SHP77 treated with DMSO at 0.1 percent for 48 hours (cell line): ENCODE data around the gene FBRS.
"Not testable (repeated sequence)": the region's sequence is repeated elsewhere in the genome, so short reads cannot be mapped to it uniquely, and the experiment has no call there.

Experiments used
- DNase-seq: peaks from one replicate; lab custom pipeline; 2025; lab: John Stamatoyannopoulos, UW

FBRS gene

DNA sequence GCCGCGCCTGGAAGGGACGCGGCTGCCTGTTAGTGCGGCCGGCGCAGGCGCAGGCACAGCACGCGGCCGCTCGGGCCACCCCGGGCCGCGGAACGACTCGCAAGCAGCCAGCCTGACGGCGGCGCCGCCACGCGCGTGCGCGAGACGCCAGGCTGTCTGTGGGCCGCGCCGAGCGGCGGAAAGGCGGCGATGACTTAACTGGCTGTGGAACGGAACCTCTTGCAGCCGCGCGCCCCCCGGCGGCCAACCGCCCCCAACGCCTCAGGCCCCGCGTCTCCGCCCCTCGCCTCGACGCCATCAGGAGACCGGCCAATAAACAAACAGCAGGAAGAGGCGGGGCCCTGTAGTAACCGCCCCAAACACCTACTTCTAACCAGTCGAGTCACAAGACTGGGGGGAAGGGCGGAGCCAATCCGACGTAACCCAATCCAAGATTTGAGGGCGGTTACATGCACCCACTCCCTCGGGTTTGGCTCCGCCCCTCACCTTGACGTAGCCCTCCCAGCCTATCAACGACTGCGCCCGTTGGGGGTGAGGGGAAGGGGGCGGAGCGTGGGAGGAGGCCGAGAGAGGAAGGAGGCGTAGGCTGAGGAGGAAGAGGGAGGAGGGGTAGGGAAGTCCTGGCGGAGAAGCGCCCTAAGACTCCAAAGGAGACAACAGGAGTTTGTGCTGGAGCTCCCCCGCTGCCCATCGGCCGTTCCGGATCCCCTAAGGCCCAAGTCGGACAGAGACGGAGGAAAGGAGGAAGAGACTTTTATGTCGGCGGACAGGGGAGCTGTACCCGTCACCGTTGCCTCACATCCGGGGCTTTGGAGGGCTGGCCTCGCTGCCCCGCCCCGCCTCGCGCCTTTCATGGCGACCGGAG is at the start of gene FBRS:
FBRS (plus strand) TSS at position 566 of the 865 bp plus-strand sequence. CDS start 1,088 bp downstream, outside the sequence.
- DNase-seq, result peak; percentile 100

DNA sequence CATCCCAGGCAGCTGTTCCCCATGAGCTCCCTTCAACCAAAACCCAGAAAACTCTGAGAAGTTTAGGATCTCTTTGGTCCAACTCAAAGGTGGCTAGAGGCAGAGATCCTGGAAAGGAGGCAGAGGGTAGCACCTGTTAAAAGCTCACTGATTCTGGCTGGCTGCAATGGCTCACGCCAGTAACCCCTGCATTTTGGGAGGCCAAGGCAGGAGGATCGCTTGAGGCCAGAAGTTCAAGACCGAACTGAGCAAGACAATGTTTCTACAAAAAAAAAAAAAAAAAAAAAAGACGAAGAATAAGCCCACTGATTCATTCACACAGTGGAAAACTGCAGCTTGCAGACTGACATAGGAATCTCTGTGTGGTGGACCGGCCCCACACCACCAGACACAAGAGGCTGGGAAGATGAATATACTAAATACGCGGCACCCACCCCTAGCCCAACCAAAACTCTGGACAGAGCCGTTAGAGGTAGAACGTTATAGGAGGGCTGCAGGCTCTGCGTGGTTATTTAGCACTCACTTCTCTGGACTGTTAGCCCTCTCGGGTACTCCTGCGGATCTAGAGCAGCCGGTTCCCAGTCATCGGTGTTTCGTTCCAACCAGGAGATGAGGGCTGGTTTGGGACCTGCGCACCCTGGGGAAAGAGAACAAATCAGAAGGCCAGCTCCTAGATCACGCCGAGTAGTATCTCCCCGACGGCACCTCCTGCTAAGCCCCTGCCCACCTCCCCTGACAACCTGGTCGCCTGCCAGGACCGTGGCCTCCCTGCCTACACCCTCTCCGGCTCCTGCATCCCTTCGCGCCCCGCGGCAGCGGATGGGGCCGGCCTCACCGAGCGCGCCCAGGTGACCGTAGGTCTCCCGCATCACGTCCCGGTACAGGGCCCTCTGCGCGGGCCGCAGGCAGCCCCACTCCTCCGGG is 49.0 kb upstream of the FBRS start:
- DNase-seq, result peak; percentile 17

DNA sequence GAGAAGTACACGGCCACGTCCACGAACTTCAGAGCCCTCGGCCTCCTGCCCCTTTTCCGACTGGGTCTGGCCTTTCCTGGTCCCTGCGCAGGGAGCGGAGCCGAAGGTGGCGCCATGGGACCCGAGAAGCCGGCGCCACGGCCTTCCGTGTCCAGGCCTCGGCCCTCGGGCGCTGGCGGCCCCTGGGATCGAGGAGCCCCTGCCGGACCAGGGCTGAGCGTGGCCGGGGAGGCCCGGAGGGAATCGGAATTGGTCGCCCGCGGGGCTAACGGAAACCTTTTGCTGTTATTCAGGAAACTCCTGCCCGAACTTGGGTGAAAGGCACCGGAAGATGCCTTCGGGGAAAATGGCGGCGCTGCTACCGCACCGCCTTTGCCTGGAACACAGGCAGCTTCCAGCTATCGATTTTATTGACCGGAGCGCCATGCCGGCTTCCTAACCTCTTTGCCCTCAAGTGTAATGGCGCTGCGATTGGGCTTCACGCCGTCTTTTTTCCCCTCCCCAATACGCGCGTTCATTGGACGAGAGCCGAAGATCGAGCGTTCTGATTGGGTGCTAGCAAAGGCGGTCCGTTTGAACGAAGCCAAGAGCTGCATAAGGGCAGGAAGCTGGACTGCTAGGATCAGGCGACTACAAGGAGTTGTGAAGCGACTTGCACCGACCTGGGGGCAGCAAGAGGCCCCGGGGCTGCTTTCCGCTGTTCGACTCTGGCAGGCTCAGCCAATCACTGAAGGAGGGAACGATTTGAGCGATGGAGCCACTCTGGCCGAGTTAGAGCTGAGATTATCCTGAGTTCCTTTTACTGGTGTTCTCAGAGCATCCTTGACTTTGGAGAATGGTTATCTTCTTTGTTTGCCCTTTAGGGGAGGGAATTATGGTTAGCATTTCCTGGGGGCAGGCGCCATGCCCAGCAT is 48.0 kb upstream of the FBRS start, which contains the start of gene ZNF689:
ZNF689 (minus strand) TSS at position 464 of the 914 bp plus-strand sequence; CDS start at position 116, 348 bp downstream.
- DNase-seq, result peak; percentile 94

DNA sequence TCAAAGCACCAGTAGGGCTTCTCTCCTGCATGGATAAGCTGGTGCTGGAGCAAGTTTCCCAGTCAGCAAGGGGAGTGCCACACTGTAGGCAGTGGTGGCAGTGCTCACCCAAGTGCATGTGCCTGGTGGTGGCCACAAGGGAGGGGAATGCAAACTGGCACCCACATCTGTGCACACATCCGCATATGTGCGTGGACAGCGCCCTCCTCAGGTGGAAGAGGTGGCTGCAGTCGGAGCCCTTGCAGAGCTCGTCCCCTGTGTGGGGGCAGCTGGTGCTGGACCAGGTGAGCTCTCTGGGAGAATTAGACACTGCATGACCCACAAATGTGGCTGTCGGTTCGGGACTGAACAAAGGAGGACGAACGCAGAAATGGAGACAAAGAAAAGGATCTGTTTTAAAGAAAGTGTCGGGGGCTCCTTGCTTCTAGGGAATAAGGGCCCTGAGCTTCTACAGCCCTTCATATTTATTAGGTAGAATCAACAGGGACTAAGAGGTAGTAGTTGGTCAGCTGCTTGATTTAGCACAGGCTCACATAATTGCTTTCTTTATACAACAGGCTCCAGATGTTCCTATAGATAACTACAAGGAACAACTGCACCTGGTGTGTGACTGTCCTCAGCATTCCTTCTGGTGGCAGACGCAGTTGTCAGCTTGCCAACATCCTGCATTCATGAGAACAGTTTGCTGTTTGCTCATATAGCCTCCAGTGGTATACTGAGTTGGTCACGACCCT is 42.7 kb upstream of the FBRS start:
- DNase-seq, result peak; percentile 87

DNA sequence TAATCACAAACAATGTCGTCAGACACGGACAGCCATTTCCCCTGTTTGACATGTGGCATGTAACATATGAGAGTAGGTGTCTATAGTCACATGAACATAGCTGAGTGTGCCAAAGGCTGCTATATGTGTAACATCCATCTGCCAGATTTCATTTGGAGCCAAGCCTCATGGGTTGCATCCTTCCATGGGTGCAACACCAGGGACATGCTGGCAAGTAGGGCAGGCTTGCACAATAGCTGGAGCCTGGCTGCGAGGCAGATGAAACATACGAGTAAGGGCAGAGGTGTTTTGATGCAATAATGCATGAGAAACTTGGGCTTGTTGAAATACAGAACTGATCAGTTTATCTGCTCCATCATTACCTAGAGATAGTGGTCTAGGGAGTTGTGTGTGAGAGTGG is 39.0 kb upstream of the FBRS start:
- no peak for DNase-seq

DNA sequence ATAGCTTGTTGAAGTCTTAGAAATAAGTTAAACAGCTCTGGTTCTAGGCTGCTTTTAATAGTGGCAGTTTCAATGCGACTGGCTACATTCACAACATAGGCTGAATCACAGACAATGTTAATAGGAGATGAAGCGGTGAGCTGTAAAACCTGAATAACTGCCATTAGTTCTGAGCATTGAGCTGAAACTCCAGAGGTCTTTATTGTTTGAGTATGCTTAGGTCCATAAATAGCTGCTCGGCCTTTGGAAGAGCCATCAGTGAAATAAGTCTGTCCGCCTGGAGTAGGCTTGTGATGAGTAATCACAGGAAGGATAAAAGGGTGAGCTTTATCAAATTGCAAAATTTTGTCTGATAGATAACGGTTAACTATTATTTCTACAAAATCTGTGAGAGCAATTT is 38.6 kb upstream of the FBRS start:
- no peak for DNase-seq

DNA sequence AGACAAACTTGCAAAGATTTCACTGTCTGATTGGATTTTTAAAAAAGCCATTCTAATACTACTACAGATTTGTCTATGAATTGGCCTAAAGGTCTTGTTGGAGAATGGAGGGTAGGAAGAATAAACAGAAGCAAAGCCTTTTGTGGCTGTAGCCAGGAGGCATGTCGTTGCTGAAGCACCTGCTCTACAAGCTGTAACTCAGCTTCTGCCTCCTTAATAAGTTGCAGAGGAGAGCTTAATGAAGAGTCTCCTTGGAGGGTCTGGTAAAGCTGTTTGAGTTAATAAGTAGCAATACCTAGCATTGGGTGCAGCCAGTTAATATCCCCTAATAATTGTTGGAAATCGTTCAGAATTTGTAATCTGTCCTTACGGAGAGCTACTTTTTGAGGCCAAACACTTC is 38.1 kb upstream of the FBRS start:
- DNase-seq, result no peak

DNA sequence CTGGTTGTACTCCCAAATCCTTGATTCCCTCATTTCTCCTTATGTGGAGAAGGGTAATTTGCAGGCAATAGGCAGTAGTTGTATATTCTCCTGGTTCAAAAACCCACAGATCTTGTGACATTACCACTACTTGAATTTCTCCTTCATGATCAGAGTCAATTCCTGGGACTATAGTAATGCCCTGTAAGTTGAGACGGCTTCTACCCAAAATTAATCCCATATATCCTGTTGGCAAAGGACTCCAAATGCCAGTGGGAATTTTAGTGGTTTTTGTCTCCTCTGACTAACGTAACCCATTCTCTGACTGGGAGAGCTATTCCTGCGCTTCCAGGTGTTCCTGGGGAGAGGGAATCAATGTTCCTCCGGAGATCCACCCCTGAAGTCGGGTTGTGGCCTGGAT is 36.5 kb upstream of the FBRS start:
- DNase-seq, result no peak

DNA sequence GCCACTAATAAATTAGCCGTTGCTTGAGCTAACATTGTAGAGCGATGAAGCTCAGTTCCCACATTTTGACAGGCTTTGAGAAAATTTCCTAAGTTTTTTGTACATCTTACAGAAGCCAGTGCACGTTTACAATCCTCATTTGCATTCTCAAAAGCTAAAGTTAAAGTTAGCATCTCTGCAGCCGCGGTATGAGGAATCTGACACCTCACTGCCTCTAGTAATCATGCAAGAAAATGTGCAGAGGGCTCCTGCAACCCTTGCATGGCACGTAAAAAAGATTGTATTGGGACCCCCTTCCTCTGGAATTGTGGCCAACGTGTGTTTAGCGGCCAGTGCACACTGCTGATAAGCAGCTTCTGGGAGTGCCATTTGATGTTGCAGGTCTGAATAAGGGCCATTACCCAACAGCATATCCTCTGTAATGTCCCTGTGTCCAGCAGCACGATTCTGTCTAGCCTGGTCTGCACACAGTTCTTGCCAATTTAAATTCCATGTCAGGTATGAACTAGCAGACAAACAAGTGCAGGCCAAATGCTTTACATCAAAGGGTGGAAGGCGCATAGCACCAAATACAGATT is 35.7 kb upstream of the FBRS start:
- no peak for DNase-seq

DNA sequence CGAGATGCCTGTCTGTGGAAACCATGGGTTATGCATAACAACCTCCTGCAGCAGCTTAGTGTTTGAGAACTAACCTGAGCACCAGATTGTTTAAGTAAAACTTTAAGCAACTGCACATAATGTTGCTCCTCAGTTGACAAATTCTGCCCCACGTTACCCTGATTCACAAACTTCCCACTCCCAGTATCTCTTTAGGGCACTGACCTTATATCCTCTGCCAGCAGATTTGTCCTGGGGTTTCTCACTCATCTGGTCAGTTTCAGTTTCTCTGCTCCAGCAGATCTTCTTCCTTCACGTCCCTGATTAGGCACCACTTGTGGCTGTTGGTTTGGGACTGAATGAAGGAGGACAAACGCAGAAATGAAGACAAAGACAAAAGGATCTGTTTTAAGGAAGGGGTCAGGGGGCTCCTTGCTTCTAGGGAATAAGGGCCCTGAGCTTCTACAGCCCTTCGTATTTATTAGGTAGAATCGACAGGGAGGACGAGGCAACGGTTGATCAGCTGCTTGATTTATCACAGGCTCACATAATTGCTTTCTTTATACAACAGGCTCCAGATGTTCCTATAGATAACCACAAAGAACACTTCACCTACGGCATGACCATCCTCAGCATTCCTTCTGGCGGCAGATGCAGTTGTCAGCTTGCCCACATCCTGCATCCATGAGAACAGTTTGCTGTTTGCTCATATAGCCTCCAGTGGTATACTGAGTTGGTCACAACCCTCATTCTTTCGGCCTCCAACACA is 34.5 kb upstream of the FBRS start:
- no peak for DNase-seq

DNA sequence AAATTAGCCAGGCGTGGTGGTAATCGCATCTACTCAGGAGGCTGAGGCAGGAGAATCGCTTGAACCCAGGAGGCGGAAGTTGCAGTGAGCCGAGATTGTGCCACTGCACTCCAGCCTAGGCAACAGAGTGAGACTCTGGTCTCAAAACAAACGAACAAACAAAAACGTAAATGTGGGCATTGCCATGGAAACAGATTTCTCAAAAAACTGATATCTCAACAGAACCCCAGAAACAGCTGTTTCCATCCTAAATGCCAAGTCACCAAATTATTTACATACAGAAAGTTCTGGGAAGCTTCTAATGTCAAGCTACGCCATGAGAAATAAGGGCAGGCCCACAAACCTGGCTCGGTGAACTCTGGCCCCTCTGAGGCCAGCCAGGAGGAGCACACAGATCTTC is 32.0 kb upstream of the FBRS start:
- no peak for DNase-seq

DNA sequence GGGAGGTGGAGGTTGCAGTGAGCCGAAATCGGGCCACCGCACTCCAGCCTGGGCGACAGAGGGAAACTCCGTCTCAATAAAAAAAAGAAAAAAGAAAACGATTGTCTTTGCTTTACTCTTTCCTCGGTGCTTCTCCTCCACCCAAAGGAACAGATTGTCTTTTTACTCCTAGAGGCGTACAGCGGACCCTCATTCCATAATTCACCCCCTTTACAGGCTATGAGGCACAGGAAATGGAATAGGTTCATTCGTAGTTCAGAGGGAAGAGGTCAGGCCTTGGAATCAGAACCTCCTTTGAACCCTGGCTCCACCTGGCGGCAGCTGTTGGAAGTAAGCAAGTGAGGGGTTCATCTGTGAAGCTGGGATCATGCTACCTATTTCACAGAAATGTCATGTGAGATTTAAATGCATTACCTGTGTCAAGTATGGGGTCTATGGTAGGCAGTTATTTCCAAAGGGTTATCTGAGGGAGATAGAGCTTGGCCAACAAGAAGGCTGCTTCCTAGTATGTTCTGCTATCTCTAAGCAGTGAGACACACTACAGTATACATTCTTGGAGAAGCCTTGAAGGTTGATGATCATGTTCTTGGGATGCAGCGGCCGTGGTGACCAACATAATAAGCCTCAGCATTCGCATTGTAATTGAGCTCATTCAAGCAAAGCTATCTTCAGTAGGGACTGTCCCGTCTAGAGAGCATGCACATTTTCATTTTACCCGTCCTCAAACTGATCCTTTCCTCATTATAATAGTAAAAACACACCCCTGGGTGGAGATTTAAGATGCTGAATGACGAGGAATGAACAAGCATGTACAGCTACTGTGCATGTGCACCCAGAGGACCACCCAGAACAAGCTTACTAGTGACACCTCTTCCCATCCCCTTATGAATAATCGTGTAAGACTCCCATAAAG is 29.3 kb upstream of the FBRS start:
- DNase-seq, result peak; percentile 82

DNA sequence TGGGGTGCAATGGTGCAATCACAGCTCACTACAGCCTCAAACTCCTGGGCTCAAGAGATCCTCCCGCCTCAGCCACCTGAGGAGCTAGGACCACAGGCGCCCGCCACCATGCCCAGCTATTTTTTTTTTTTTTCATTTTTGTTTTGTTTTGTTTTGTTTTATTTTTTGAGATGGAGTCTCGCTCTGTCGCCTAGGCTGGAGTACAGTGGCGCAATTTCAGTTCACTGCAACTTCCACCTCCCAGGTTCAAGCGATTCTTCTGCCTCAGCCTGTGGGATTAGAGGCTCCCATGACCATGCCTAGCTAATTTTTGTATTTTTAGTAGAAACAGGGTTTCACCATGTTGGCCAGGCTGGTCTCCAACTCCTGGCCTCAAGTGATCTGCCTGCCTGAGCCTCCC is 25.8 kb upstream of the FBRS start:
- not testable (repeated sequence) for DNase-seq

DNA sequence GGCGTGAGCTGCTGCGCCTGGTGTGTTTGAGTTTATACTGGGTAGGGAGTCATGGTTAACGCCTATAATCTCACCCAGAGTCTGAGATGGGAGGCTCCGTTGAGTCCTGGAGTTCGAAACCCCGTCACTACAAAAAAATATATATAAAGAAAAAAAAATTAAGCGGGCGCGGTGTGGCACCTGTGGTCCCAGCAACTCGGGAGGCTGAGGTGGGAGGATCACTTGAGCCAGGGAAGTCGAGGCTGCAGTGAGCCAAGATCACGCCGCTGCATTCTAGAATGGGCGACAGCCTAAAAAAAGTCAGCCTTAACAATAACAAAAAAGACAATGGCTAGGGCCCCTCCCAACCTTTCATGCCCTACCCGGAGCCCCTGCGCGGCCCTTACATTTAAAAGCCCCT is 24.7 kb upstream of the FBRS start:
- no peak for DNase-seq

DNA sequence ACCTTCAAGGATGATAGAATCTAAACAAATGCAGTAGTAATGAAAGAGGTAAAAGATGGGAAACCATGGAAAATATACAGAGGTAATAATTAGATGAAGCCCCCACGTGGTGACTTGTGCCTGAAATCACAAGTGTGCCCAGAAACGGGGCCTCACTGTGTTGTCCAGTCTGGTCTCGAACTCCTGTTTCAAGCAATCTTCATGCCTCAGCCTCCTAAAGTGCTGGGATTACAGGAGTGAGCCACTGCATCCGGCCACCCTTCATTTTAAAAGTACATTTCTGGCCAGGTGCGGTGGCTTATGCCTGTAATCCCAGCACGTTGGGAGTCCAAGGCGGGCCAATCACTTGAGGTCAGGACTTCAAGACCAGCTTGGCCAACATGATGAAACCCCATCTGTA is 21.6 kb upstream of the FBRS start:
- DNase-seq, result no peak

DNA sequence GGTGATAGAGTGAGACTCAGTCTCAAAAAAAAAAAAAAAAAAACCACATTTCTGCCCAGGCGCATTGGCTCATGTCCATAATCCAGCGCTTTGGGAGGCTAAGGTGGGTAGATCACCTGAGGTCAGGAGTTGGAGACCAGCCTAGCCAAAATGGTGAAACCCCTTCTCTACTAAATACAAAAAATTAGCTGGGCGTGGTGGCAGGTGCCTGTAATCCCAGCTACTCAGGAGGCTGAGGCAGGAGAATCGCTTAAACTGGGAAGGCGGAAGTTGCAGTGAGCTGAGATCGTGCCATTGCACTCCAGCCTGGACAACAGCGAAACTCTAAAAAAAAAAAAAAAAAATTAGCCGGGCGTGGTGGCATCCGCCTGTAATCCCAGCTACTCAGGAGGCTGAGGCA is 21.1 kb upstream of the FBRS start:
- DNase-seq, result not testable (repeated sequence)

DNA sequence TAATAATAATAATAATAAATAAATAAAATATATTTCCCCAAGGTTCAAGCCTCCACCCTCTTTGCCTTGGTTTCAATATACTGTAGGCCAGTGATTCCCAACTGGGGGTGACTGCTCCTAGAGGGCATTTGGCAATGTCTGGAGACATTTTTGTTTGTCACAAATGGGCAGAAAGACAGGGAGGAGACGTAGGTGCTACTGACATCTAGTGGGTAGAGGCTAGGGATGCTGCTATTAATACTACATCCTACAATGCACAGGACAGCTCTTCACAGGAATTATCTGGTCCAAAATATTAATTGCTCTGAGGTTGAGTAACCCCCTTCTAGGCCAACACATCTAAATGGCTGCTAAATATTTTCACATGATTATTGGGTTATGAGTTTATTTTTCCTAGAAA is 20.3 kb upstream of the FBRS start:
- DNase-seq, result peak; percentile 38

DNA sequence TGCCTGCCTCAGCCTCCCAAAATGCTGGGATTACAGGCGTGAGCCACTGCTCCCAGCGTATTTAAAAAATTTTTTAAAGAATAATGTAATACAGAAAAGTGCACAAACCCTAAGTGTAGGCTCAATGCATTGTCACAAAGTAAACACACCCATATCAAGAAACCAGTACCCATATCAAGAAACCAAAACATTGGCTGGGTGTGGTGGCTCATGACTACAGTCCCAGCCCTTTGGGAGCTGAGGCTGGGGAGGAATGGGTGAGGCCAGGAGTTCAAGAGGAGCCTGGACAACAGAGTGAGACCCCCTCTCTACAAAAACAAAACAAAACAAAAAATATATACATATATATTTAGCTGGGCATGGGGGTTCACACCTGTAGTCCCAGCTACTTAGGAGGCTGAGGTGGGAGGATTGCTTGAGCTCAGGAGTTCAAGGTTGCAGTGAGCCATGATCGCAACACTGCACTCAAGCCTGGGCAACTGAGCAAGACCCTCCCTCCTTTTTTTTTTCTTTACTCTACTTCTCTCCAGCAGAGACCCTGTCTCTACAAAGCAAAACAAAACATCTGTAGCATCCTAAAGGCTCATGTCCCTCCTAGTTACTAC is 16.8 kb upstream of the FBRS start:
- DNase-seq, result no peak
